Measurements from ENCODE around the gene TPP1.

DNA sequence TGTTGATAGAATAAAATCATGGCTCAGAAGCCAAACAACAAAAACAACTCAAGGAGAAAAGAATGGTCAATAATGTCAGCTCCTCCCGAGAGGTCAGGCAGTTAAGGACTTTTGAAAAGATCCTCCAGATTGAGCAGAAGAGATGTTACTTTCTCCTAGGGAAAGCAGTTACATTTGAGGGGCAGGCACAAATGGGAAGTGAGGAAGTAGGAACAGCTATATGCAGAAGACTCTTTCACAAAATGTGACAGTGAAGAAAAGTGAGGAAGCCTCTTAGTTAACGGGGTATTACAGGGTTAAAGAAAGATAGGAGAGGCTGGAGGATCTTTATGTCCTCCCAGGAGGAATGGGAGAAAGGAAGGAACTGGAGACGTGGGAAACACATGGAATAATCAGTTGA is 33.0 kb upstream of the TPP1 start:
- no peak for TF ChIP-seq GATA2 (IDR thresholded peaks at IDR 0.05; ENCODE audit: low read depth, low read length)
- TF ChIP-seq GATA3 (IDR thresholded peaks at IDR 0.05; ENCODE audit: low read depth, low read length), result no peak

All from SH-SY5Y (cell line).